SH-SY5Y (cell line): Measurements from ENCODE around the gene SPATA32.

Experiments
- GATA2 ChIP-seq: IDR thresholded peaks from 2 replicates; pipeline ENCODE4 v1.6.1; 2011; ENCODE audit warnings: mild to moderate bottlenecking, low read depth, low read length
- GATA3 ChIP-seq: IDR thresholded peaks from 2 replicates; pipeline ENCODE4 v1.6.1; 2011; ENCODE audit warnings: low read depth, mild to moderate bottlenecking, low read length, moderate library complexity

- TF ChIP-seq GATA2 (no peak), GATA3 (no peak)
Observed at GRCh38 chr17:45224671-45225050, 37.2 kb downstream of the SPATA32 start.
